ENCODE results near the gene IL15.
"Not testable (repeated sequence)": the region's sequence is repeated elsewhere in the genome, so short reads cannot be mapped to it uniquely, and the experiment has no call there.

IL15 gene, protein sequence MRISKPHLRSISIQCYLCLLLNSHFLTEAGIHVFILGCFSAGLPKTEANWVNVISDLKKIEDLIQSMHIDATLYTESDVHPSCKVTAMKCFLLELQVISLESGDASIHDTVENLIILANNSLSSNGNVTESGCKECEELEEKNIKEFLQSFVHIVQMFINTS

GRCh38 chr4:141636082-141636770 is at the start of gene IL15:
IL15 (plus strand) TSS chr4:141636583; CDS start chr4:141719465, 82,882 bp downstream.
- DNase-seq (ENCODE audit: extremely low read depth, low read depth): no peak
- TF ChIP-seq, protein P1, sequence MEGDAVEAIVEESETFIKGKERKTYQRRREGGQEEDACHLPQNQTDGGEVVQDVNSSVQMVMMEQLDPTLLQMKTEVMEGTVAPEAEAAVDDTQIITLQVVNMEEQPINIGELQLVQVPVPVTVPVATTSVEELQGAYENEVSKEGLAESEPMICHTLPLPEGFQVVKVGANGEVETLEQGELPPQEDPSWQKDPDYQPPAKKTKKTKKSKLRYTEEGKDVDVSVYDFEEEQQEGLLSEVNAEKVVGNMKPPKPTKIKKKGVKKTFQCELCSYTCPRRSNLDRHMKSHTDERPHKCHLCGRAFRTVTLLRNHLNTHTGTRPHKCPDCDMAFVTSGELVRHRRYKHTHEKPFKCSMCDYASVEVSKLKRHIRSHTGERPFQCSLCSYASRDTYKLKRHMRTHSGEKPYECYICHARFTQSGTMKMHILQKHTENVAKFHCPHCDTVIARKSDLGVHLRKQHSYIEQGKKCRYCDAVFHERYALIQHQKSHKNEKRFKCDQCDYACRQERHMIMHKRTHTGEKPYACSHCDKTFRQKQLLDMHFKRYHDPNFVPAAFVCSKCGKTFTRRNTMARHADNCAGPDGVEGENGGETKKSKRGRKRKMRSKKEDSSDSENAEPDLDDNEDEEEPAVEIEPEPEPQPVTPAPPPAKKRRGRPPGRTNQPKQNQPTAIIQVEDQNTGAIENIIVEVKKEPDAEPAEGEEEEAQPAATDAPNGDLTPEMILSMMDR (IDR thresholded peaks at IDR 0.05; ENCODE audit: low read depth, low read length): no peak

- no peak for DNase-seq (ENCODE audit: extremely low read depth, low read depth)
- TF ChIP-seq, protein P1 (IDR thresholded peaks at IDR 0.05; ENCODE audit: low read depth, low read length): no peak
Measured at GRCh38 chr4:141587897-141588296, 48.5 kb upstream of the IL15 start.

DNA sequence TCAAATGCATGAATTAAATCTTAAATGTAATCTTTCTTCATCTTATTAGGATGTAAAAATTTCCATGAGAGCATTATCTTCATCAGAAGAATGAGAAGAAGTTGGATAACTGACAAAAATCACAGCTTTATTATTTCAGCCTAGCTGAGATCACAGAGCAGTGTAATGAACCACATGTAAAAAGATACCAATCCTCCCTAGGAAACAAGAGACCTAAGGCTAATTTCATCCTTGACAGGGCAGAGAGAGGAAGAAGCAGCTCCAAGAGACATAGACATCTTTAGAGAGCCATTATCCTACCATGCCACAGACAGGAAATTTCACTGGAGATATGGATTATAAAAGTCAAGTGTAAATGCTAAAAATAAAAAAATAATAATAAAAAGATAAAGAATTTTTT is 40.9 kb upstream of the IL15 start:
- TF ChIP-seq, protein P1 (IDR thresholded peaks at IDR 0.05; ENCODE audit: low read depth, low read length): no peak
- no peak for DNase-seq (ENCODE audit: extremely low read depth, low read depth)

- DNase-seq (ENCODE audit: extremely low read depth, low read depth): no peak
- TF ChIP-seq, protein P1 (IDR thresholded peaks at IDR 0.05; ENCODE audit: low read depth, low read length): no peak
Measured at GRCh38 chr4:141599853-141600252, 36.5 kb upstream of the IL15 start.

DNA sequence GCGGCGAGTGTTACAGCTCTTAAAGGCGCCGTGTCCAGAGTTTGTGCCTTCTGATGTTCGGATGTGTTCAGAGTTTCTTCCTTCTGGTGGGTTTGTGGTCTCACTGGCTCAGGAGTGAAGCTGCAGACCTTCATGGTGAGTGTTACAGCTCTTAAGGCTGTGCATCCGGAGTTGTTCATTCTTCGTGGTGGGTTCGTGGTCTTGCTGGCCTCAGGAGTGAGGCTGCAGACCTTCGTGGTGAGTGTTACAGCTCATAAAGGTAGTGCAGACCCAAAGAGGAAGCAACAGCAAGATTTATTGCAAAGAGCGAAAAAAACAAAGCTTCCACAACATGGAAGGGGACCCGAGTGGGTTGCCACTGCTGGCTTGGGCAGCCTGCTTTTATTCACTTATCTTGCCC is 31.7 kb upstream of the IL15 start:
- DNase-seq (ENCODE audit: extremely low read depth, low read depth): not testable (repeated sequence)

DNA sequence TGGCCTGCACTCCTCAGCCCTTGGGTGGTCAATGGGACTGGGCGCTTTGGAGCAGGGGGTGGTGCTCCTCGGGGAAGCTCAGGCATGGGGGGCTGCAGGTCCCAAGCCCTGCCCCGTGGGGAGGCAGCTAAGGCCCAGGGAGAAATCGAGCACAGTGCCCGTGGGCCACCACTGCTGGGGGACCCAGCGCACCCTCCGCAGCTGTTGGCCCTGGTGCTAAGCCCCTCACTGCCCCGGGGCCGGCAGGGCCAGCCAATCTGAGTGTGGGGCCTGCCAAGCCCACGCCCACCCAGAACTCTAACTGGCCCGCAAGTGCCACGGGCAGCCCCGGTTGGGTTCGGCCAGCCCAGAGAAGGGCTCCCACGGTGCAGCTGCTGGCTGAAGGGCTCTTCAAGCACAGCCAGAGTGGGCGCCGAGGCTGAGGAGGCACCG is 30.9 kb upstream of the IL15 start:
- DNase-seq (ENCODE audit: extremely low read depth, low read depth): no peak
- TF ChIP-seq, protein P1 (IDR thresholded peaks at IDR 0.05; ENCODE audit: low read depth, low read length): no peak

- DNase-seq (ENCODE audit: extremely low read depth, low read depth): no peak
- TF ChIP-seq, protein P1 (IDR thresholded peaks at IDR 0.05; ENCODE audit: low read depth, low read length): no peak
Measured at GRCh38 chr4:141609243-141609642, 27.1 kb upstream of the IL15 start.

GRCh38 chr4:141610365-141610764 is 26.0 kb upstream of the IL15 start:
- no peak for DNase-seq (ENCODE audit: extremely low read depth, low read depth)
- TF ChIP-seq, protein P1 (IDR thresholded peaks at IDR 0.05; ENCODE audit: low read depth, low read length): no peak
